Choroid plexus epithelial cell (primary cell): ENCODE measurements around the gene SLC13A3.

Experiments used
- DNase-seq: peaks from one replicate; pipeline ENCODE4 v3.0.0-alpha.2; 2010; ENCODE audit warnings: low read depth
- H3K4me3 ChIP-seq: 2 replicates; pipeline ENCODE4 v1.5.1; 2011; ENCODE audit warnings: low read depth, mild to moderate bottlenecking, control low read depth, low read length, moderate library complexity
- TF ChIP-seq, protein P1 (sequence below): conservative IDR thresholded peaks from 2 replicates; pipeline ENCODE4 v1.5.1; 2011; ENCODE audit warnings: low read depth, mild to moderate bottlenecking, control low read depth, inconsistent platforms, low read length, moderate library complexity

SLC13A3 gene

DNA sequence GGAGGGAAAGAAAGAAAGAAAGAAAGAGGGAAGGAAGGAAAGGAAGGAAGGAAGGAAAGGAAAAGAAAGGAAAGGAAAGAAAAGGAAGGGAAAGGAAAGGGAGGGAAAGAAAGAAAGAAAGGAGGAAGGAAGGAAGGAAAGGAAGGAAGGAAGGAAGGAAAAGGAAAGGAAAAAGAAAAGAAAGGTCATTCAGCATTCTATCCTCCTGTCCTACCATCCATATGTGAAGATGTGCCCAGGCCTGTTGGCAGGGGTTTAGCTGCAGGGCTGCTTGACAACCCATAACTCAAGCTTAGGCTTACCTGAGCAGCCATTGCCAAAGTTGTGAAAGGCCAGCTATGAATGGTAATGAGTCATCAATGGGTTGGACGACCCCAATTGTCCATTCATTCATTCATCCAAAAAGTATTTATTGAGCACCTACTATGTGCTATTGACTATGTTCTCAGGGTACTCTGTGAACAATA, 50.9 kb downstream of the SLC13A3 start:
- H3K4me3 ChIP-seq: no peak overlapping the region

DNA sequence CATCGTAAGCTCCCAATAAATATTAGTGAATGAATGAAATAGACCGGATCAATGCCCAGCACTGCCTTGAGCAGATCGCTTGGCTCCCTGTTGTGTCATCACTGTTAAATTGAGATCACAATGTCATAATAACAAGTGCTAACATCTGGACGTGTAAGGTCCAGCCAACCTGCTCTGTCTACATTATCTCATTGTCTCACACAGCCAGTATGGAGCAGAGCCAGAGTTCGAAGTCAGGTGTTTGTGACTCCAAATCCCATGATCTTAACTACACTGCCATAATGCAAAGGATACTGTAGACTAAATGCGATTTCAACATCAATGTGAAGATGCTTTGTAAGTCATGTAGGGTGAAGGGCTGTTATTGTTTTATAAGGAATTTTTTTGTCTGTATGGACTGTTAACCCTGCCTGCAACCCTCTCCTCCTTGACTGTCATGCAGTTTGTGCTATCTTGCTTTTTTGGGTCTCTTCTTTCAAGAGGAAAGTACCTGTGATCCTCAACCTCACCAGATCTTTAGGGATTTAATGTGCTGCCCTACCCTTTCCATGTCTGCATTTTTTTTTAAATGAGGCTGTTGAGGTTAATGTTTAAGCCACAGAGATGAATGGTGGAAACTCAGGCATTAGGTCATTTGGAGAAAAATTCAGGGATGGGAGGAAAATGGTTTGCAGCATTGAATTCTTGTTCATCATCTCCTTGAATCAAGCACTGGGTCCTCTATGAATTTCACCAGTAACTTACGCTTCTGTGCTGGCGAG, 51.9 kb downstream of the SLC13A3 start:
- DNase-seq: no peak
- TF ChIP-seq, protein P1, sequence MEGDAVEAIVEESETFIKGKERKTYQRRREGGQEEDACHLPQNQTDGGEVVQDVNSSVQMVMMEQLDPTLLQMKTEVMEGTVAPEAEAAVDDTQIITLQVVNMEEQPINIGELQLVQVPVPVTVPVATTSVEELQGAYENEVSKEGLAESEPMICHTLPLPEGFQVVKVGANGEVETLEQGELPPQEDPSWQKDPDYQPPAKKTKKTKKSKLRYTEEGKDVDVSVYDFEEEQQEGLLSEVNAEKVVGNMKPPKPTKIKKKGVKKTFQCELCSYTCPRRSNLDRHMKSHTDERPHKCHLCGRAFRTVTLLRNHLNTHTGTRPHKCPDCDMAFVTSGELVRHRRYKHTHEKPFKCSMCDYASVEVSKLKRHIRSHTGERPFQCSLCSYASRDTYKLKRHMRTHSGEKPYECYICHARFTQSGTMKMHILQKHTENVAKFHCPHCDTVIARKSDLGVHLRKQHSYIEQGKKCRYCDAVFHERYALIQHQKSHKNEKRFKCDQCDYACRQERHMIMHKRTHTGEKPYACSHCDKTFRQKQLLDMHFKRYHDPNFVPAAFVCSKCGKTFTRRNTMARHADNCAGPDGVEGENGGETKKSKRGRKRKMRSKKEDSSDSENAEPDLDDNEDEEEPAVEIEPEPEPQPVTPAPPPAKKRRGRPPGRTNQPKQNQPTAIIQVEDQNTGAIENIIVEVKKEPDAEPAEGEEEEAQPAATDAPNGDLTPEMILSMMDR: no peak
- H3K4me3 ChIP-seq: no peak overlapping the region

More for the DNA sequence above, 50.9 kb downstream of the SLC13A3 start:
- DNase-seq: no peak
- TF ChIP-seq, protein P1: no peak

DNA sequence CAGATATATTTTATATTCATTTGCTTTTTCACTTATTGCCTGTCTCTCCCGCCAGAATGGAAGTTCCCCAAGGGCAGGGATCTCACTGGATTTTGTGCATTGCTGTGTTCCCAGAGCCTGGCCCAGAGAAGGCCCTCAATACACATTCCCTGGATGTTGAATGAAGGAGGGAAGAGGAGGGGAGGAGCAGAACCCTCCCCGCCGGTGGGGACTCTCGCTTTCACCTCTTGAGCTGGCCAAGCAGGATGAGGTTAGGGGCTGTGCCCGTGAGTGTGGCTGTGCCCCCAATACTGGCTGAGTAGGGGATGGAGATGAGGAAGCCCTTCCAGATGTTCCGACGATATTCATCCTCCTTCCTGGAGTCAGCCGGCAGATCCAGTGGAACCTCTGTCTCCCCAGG, 55.3 kb downstream of the SLC13A3 start:
- H3K4me3 ChIP-seq: no peak overlapping the region
- TF ChIP-seq, protein P1: no peak
- DNase-seq: no peak

DNA sequence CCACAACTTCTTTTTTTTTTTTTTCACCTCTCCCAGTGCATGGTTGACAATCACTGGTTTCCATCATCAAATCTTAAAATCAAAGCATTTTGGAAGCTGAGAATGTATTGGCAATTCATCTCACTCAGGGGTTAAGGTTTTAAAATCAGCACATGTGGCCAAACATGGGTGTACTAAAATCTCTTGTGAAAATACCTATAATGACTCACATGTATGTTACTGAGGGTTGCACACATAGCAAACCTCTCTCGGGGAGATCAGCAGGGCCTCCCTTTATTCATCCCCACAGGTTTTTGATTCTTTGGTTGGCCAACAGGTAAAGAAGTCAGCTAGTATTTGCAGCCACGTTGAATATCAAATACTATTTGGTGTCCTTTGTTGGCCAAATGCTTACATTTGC, 56.5 kb downstream of the SLC13A3 start:
- no peak for DNase-seq
- TF ChIP-seq, protein P1: no peak
- no peak overlapping the region for H3K4me3 ChIP-seq

DNA sequence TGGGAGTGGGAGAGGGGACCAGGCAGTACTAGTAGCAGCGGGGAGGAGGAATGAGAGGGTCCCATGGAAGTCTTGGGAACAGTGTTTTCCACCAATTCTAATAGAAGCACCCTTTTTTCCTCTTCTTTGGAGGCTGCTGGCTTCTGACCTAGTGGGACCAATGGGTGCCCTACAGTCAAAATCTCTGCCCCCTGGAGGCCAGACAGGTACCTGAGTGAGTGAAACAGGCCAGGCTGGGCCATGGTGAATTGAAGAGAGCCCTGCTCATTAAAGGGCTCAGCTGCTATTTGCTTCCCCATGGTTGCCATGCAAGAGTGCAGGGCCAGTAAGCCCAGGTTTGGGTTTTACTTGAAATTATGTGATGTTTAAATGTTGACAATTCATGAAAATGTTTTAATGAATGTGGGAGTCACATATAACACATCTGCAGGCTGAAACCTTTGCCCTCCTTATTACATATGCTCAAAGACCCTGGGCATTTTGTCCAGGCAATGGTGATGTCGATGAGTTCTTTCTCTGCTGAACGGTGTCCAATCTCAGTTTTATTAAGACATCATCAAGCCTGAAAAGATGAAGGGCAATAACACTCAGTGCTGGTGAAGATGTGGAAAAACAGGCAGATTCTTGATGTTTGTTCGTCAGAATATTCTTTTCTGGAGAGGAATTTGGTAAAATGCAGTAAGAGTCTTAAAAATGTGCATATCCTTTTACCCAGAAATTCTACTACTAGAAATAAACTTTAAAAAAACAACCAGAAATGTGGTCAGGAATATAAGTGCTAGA, 58.5 kb downstream of the SLC13A3 start:
- TF ChIP-seq, protein P1: no peak
- H3K4me3 ChIP-seq: no peak overlapping the region
- DNase-seq: no peak

DNA sequence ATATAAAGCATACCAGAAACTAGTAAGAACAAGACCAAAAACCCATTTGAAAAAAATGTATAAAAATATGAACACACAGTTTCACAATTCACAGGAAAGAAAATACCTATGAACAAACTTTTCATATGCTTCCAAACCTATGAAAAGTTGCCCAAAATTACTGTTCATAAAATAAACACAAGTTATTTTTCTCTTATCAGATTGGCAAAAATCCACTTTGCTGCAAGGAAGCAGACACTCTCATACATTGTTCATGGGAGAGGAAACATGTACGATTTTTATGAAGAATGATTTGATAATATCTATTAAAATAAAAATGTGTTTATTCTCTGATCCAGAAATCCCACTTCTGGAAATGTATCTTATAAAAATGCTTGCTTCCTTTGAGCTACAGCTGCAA, 60.8 kb downstream of the SLC13A3 start:
- DNase-seq: no peak
- TF ChIP-seq, protein P1: no peak
- no peak overlapping the region for H3K4me3 ChIP-seq
